DND-41 (cell line): ENCODE results near the gene CKAP5.

Source experiments
- EZH2 ChIP-seq: IDR thresholded peaks from 3 replicates; pipeline ENCODE4 v1.6.1; 2012; ENCODE audit warnings: borderline replicate concordance, low read depth, mild to moderate bottlenecking, moderate library complexity, low read length, inconsistent platforms; ENCODE audit not compliant: severe bottlenecking
- TF ChIP-seq, protein P1 (sequence below): IDR thresholded peaks from 2 replicates; pipeline ENCODE4 v1.5.1; 2012; ENCODE audit warnings: borderline replicate concordance, low read length, moderate library complexity, mild to moderate bottlenecking; ENCODE audit not compliant: poor library complexity, severe bottlenecking; ENCODE audit errors: extremely low read depth

DNA sequence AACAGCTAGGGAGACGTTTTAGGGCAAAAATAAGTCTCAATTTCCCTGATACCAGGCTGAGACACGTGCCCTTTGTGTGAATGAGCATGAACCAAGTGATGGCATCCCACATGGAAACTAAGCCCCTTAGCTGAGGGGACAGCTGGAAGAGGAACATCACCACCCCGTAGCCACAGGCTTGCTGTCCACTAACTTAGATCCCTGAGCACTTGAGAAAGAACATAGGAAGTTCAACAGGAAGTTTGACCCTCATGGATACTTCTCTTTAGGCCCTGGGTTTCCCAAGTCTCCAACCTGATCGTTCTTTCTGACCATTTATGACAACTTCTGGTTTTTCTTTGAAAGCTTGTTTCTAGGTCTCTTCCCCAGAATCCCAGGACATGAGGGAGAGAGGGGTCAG lies 11.6 kb upstream of the CKAP5 start:
- TF ChIP-seq, protein P1, sequence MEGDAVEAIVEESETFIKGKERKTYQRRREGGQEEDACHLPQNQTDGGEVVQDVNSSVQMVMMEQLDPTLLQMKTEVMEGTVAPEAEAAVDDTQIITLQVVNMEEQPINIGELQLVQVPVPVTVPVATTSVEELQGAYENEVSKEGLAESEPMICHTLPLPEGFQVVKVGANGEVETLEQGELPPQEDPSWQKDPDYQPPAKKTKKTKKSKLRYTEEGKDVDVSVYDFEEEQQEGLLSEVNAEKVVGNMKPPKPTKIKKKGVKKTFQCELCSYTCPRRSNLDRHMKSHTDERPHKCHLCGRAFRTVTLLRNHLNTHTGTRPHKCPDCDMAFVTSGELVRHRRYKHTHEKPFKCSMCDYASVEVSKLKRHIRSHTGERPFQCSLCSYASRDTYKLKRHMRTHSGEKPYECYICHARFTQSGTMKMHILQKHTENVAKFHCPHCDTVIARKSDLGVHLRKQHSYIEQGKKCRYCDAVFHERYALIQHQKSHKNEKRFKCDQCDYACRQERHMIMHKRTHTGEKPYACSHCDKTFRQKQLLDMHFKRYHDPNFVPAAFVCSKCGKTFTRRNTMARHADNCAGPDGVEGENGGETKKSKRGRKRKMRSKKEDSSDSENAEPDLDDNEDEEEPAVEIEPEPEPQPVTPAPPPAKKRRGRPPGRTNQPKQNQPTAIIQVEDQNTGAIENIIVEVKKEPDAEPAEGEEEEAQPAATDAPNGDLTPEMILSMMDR, result no peak
- TF ChIP-seq EZH2, result no peak
